ENCODE measurements around the gene POFUT2. TPM values are rescaled to one million over a fixed set of nuclear protein-coding genes. Genes with fewer than 3 reads are reported as not detected.

POFUT2 gene
- total RNA-seq, 1 donor from 2014 or later = 22.5 TPM

GRCh38 chr21:45283035-45283610, 4.6 kb downstream of the POFUT2 start:
- H3K27me3 ChIP-seq (ENCODE audit: control insufficient read depth, insufficient read depth, low read length) = no peaks in the 10 kb centered on the region
- H3K36me3 ChIP-seq (ENCODE audit: control insufficient read depth, insufficient read depth, low read length) = peaks cover 4% of the 10 kb centered on the region
- no peak for DNase-seq (ENCODE audit: low read depth)
- no peak for TF ChIP-seq CTCF (IDR thresholded peaks at IDR 0.05; ENCODE audit: insufficient read depth, low read length, poor library complexity, severe bottlenecking)
- no peak overlapping the region for H3K4me3 ChIP-seq (ENCODE audit: low read depth, low read length)

GRCh38 chr21:45282283-45283034, 5.2 kb downstream of the POFUT2 start:
- no peaks in the 10 kb centered on the region for H3K27me3 ChIP-seq (ENCODE audit: control insufficient read depth, insufficient read depth, low read length)
- H3K4me3 ChIP-seq (ENCODE audit: low read depth, low read length) = no peak overlapping the region
- DNase-seq (ENCODE audit: low read depth) = no peak
- peaks cover 4% of the 10 kb centered on the region for H3K36me3 ChIP-seq (ENCODE audit: control insufficient read depth, insufficient read depth, low read length)
- TF ChIP-seq CTCF (IDR thresholded peaks at IDR 0.05; ENCODE audit: insufficient read depth, low read length, poor library complexity, severe bottlenecking) = no peak

GRCh38 chr21:45281411-45282282, 6.0 kb downstream of the POFUT2 start:
- no peak for DNase-seq (ENCODE audit: low read depth)
- no peak for TF ChIP-seq CTCF (IDR thresholded peaks at IDR 0.05; ENCODE audit: insufficient read depth, low read length, poor library complexity, severe bottlenecking)
- H3K27me3 ChIP-seq (ENCODE audit: control insufficient read depth, insufficient read depth, low read length) = no peaks in the 10 kb centered on the region
- H3K4me3 ChIP-seq (ENCODE audit: low read depth, low read length) = no peak overlapping the region
- peaks cover 4% of the 10 kb centered on the region for H3K36me3 ChIP-seq (ENCODE audit: control insufficient read depth, insufficient read depth, low read length)

- no peak overlapping the region for H3K4me3 ChIP-seq (ENCODE audit: low read depth, low read length)
Measured at GRCh38 chr21:45280969-45281368, 6.7 kb downstream of the POFUT2 start.

More at GRCh38 chr21:45280969-45281368, 6.7 kb downstream of the POFUT2 start:
- TF ChIP-seq CTCF (IDR thresholded peaks at IDR 0.05; ENCODE audit: insufficient read depth, low read length, poor library complexity, severe bottlenecking) = no peak
- Histone ChIP-seq H3K27me3 (ENCODE audit: control insufficient read depth, insufficient read depth, low read length) (no peaks in the 10 kb centered on the region), H3K36me3 (ENCODE audit: control insufficient read depth, insufficient read depth, low read length) (peaks cover 4% of the 10 kb centered on the region)
- DNase-seq (ENCODE audit: low read depth) = no peak

Data from kidney epithelial cell (primary cell).